HG03521 (cell line): ENCODE measurements around the gene PNKP.

Experiments
- ATAC-seq: cut with Tn5 transposase; IDR thresholded peaks from one replicate; pipeline ENCODE4 v1.9.1; 2021; ENCODE audit warnings: mild to moderate bottlenecking, moderate library complexity; ENCODE audit not compliant: unreplicated experiment

The PNKP gene

GRCh38 chr19:49847731-49848696 lies 19.4 kb downstream of the PNKP start:
- ATAC-seq, result no peak

- no peak for ATAC-seq
These were observed 21.0 kb downstream of the PNKP start for GRCh38 chr19:49846408-49846807.

DNA sequence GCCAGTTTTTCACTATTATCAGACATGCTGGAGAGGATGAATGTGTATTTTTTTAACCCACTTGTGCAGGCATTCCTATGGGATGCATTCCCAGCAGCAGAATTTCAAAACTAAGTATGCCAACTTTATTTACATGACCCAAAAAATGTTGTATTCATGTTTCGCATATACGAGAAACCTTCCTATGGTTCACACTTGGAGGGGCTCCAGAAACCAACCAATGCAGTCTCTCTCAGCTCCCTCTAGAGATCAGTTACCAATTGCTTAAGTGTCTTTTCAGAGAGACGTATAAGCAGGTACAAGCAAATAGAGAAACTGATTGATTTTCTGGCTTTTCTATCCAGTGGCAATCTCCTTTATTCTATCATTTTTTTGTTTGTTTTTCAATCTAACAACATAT lies 22.0 kb downstream of the PNKP start:
- no peak for ATAC-seq

DNA sequence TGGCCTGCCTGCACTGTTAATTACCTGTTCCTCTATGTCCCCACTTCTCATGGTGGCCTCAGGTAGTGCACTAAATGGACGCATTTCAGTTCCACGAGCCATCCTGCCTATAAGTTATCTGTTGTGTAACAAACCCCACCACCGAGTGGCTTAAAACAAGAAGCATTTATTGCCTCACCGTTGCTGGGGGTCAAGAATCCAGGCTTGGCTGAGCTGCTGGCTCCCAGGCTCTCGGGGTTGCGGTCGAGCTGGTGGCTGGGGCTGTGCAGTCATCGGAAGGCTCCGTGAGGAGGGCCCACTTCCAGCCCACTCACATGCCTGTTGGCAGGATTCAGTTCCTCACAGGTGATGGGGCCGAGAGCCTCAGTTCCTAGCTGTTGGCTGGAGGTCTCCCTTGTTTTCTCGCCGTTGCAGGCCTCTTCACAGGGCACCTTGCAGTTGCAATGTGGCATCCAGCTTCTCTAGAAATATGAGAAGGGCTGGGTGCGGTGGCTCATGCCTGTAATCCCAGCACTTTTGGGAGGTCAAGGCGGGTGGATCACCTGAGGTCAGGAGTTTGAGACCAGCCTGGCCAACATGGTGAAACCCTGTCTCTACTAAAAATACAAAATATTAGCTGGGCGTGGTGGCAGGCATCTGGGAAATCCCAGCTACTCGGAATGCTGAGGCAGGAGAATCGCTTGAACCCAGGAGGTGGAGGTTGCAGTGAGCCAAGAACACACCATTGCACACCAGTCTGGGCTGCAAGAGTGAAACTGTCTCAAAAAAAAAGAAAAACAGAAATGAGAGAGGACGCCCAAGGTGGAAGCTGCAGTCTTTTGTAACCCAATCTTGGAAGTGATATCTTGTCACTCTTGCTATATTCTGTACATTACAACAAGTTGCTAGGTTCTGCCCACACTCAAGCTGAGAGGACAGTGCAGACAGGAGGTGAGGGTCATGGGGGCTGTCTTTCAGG lies 23.0 kb downstream of the PNKP start:
- no peak for ATAC-seq

- ATAC-seq, result no peak
These were observed 24.1 kb downstream of the PNKP start for GRCh38 chr19:49843265-49843664.

- no peak for ATAC-seq
These were observed 26.6 kb downstream of the PNKP start for GRCh38 chr19:49840736-49841249.

DNA sequence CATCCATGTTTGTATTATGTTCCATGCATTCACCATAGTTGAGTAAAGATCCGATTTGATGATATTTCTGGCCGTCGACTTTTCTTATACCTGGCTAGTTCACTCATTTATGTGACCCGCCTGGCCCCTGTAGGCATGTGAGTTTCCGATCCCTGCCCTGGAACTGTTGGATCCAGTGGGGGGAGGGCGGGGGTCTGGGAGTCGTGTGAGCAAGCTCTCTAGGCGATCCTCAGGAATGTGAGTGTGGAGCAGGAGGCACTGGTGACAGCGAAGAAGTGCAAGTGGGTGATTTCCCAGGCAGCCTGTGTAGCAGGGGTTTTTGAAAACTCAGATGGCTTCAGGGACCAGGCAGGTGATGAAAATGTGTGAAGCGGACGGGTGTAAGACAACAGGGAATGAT lies 27.1 kb downstream of the PNKP start:
- ATAC-seq, result no peak

- no peak for ATAC-seq
These were observed 27.7 kb downstream of the PNKP start for GRCh38 chr19:49839713-49840112.

- ATAC-seq, result no peak
These were observed 28.3 kb downstream of the PNKP start for GRCh38 chr19:49838885-49839588.

DNA sequence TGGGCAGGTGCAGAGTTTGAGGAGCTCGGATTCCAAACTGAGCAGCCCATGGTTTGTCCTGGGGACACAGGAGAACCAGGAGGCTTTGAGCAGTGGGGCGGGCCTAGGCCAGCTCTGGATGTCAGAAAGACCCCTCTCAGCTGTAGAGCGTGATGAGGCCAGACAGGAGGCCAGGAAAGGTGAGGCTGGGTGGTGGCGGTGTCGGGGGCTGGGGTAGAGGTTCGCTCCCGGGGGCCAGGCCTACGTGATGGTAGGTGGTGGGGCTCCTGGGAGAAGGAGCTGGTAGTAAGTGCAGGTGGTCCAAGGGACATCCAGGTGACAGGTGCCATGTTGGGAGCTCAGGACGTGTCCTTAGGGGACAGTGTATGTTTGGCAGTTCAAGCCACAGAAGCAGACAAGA lies 30.0 kb downstream of the PNKP start:
- no peak for ATAC-seq

GRCh38 chr19:49837009-49837310 lies 30.4 kb downstream of the PNKP start:
- ATAC-seq, result no peak

- no peak for ATAC-seq
These were observed 31.0 kb downstream of the PNKP start for GRCh38 chr19:49836176-49837008.

- no peak for ATAC-seq
These were observed 31.8 kb downstream of the PNKP start for GRCh38 chr19:49835562-49835961.

- no peak for ATAC-seq
These were observed 33.8 kb downstream of the PNKP start for GRCh38 chr19:49833599-49833998.

GRCh38 chr19:49832556-49832955 lies 34.8 kb downstream of the PNKP start:
- no peak for ATAC-seq

DNA sequence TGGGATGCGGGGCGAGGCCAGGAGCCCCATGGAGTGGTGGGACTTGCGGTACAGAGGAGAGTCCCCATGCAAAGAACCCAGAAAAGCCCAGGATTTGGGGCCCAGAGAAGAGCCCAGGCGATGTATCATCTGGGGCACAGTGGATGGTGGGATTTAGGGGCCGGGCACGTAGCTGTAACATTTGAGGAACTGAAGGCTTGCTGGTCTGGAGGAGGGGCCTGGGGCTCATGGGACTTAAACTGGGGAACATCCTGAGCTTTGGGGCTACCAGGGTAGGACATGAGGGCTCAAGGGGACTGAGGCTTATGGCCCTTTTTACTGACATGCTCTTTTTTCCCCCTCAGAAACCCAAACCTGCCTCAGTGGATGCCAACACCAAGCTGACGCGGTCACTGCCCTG lies 35.8 kb downstream of the PNKP start:
- no peak for ATAC-seq

GRCh38 chr19:49830766-49831165 lies 36.6 kb downstream of the PNKP start:
- no peak for ATAC-seq

DNA sequence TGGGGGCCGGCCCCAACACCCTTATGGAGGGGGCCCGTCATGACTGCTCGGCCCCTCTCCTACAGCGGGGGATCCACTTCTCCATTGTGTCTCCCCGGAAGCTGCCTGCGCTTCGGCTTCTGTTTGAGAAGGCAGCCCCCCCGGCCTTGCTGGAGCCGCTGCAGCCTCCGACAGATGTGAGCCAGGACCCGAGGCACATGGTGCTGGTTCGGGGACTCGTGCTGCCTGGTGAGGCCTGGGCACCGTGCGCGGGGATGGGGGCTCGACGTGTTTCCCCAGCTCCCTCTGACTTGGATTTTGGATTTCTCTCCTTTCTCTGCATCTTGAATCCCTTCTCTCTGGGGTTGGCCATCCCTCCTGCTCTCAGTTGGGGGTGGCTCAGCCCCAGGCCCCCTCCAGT lies 37.7 kb downstream of the PNKP start:
- no peak for ATAC-seq

DNA sequence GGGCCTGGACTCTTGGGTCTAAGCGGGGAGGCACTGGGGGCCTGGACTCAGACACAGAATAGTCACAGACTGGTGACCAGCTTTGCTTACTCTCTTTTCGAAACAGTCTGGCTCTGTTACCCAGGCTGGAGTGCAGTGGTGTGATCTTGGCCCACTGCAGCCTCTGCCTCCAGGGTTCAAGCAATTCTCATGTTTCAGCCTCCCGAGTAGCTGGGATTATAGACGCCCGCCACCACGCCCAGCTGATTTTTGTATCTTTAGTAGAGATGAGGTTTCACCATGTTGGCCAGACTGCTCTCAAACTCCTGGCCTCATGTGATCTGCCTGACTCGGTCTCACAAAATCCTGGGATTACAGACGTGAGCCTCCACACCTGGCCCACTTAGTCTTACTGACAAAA lies 38.2 kb downstream of the PNKP start:
- no peak for ATAC-seq

GRCh38 chr19:49827034-49827433 lies 40.3 kb downstream of the PNKP start:
- no peak for ATAC-seq
